HG02885 (cell line): ENCODE data around the gene AXIN1.
"Not testable (repeated sequence)": the region's sequence is repeated elsewhere in the genome, so short reads cannot be mapped to it uniquely, and the experiment has no call there.

Experiments used
- ATAC-seq: cut with Tn5 transposase; IDR thresholded peaks from one replicate; pipeline ENCODE4 v1.9.1; 2021; ENCODE audit warnings: mild to moderate bottlenecking; ENCODE audit not compliant: unreplicated experiment, poor library complexity

AXIN1 gene

GRCh38 chr16:370979-371514 lies 18.5 kb upstream of the AXIN1 start:
- ATAC-seq: no peak

GRCh38 chr16:370443-370842 lies 17.9 kb upstream of the AXIN1 start, which contains the start of gene MRPL28:
MRPL28 (minus strand) TSS chr16:370538; CDS start chr16:370218, 320 bp downstream.
- ATAC-seq: peak; percentile 87

- ATAC-seq: no peak
Measured at GRCh38 chr16:369866-370436, 17.4 kb upstream of the AXIN1 start.

GRCh38 chr16:369275-369865 lies 16.8 kb upstream of the AXIN1 start:
- no peak for ATAC-seq

- ATAC-seq: no peak
Measured at GRCh38 chr16:368388-369158, 16.1 kb upstream of the AXIN1 start.

- ATAC-seq: no peak
Measured at GRCh38 chr16:367333-367903, 14.9 kb upstream of the AXIN1 start.

GRCh38 chr16:366476-366875 lies 14.0 kb upstream of the AXIN1 start:
- no peak for ATAC-seq

GRCh38 chr16:364595-365491 lies 12.3 kb upstream of the AXIN1 start:
- ATAC-seq: no peak

GRCh38 chr16:363766-364490 lies 11.4 kb upstream of the AXIN1 start:
- ATAC-seq: no peak

GRCh38 chr16:363110-363765 lies 10.7 kb upstream of the AXIN1 start:
- ATAC-seq: no peak

GRCh38 chr16:362702-362999 lies 10.1 kb upstream of the AXIN1 start:
- ATAC-seq: not testable (repeated sequence)

GRCh38 chr16:361872-362701 lies 9.6 kb upstream of the AXIN1 start:
- ATAC-seq: peak; percentile 51

- no peak for ATAC-seq
Measured at GRCh38 chr16:361341-361871, 8.9 kb upstream of the AXIN1 start.

GRCh38 chr16:360698-361336 lies 8.3 kb upstream of the AXIN1 start:
- ATAC-seq: no peak

GRCh38 chr16:359871-360697 lies 7.6 kb upstream of the AXIN1 start:
- ATAC-seq: no peak

- no peak for ATAC-seq
Measured at GRCh38 chr16:359067-359763, 6.7 kb upstream of the AXIN1 start.
